ENCODE results near the gene TMEM127. TPM values are rescaled to one million over a fixed set of nuclear protein-coding genes. Genes with fewer than 3 reads are reported as not detected.

TMEM127 gene
- total RNA-seq, 2 donors from 2014 or later, result 27.0 to 28.3 TPM

DNA sequence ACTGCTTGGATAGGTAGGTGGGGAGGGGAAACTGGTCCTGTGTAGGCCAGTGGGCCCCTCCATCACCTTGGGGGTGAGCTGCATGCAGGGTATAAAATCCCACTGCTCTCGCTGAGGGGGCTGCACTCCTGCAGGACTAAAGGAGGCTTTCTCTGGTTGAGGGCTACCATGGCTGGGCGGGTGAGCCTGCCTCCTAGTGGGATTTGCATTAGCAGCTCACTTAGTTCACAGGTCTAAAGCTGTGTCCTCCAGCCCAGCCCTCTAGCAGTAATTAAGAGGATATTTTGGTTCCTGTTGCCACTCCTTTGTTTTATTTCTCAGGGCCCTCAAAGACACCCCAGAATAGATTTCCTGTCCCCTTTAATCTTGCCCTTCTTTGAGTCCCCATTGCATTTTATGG, 24.6 kb downstream of the TMEM127 start:
- Mint-ChIP-seq H3K9me3 (no peaks in the 10 kb centered on the region), H3K36me3 (ENCODE audit: low read depth) (peaks cover 10% of the 10 kb centered on the region), H3K27ac (no peak overlapping the region), H3K4me3 (no peak overlapping the region), H3K27me3 (ENCODE audit: insufficient read depth) (peaks cover 1% of the 10 kb centered on the region), H3K4me1 (peaks cover 7% of the 10 kb centered on the region)
- peak; percentile 67 for TF ChIP-seq CTCF (conservative IDR thresholded peaks at IDR 0.05)
- H3K27me3 ChIP-seq (ENCODE audit: control insufficient read depth, insufficient read depth, low read length, poor library complexity, severe bottlenecking), result no peaks in the 10 kb centered on the region
- 64 to 83% methylated on average over 2 of the region's 2 CpGs for WGBS, 2 experiments (ENCODE audit: insufficient coverage in 1 of 2, insufficient read length in 1 of 2)
- no peak overlapping the region for H3K4me3 ChIP-seq (ENCODE audit: low read length)
- H3K9ac ChIP-seq (ENCODE audit: extremely low read depth, low read length, poor library complexity, severe bottlenecking), result no peak overlapping the region
- no peaks in the 10 kb centered on the region for H3K36me3 ChIP-seq (ENCODE audit: control insufficient read depth, insufficient read depth, low read length)
- H3K27ac ChIP-seq (ENCODE audit: low read depth, low read length), result no peak overlapping the region
- DNase-seq, result peak; percentile 79
- H3K4me1 ChIP-seq (ENCODE audit: control insufficient read depth, insufficient read depth, low read length), result no peaks in the 10 kb centered on the region
- H3K9me3 ChIP-seq (ENCODE audit: control insufficient read depth, low read length), result no peaks in the 10 kb centered on the region

DNA sequence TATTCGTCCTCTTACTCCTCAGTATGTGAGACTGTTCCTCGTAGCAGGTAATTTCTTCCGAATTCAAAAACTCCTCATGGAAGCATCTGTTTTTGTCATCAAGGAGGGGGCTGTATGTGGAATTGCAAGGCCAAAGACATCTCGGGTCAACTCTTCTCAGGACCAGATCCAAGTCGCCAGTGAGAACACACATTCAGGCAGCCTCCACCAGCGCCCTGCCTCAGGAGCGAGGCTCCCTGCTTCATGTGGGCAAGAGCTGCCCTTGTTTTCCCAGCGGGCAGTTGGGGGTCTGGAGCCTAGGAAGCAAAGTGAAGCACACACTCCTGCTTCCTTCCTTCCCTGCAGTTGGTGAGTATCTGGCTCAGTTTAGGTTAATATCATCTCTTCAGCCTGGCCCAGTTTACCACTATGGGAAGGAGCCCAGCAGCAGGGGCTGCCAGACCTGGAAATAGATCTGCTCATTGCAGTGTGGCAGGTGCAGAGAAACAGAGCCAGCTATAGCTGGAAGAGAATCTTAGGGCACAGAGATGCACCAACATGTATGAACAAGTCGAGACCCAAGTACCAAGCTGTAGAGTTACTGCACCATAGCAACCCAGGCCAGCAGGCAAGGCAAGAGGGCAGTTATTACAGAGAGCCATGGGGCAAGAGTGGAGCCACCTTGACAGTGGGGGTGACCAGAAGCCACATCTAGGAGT, 25.3 kb downstream of the TMEM127 start:
- no peak for TF ChIP-seq CTCF (conservative IDR thresholded peaks at IDR 0.05)
- H3K27me3 Mint-ChIP-seq (ENCODE audit: insufficient read depth), result no peaks in the 10 kb centered on the region
- H3K4me1 Mint-ChIP-seq, result peaks cover 7% of the 10 kb centered on the region
- peaks cover 10% of the 10 kb centered on the region for H3K36me3 Mint-ChIP-seq (ENCODE audit: low read depth)
- H3K4me1 ChIP-seq (ENCODE audit: control insufficient read depth, insufficient read depth, low read length), result no peaks in the 10 kb centered on the region
- no peak for DNase-seq
- H3K4me3 ChIP-seq (ENCODE audit: low read length), result no peak overlapping the region
- no peaks in the 10 kb centered on the region for H3K36me3 ChIP-seq (ENCODE audit: control insufficient read depth, insufficient read depth, low read length)
- H3K9me3 ChIP-seq (ENCODE audit: control insufficient read depth, low read length), result no peaks in the 10 kb centered on the region
- no peak overlapping the region for H3K27ac Mint-ChIP-seq
- no peaks in the 10 kb centered on the region for H3K27me3 ChIP-seq (ENCODE audit: control insufficient read depth, insufficient read depth, low read length, poor library complexity, severe bottlenecking)
- WGBS, 2 experiments (ENCODE audit: insufficient coverage in 1 of 2, insufficient read length in 1 of 2), result 91 to 98% methylated on average over 8 to 9 of the region's 9 CpGs
- H3K27ac ChIP-seq (ENCODE audit: low read depth, low read length), result no peak overlapping the region
- H3K4me3 Mint-ChIP-seq, result no peak overlapping the region
- no peaks in the 10 kb centered on the region for H3K9me3 Mint-ChIP-seq
- no peak overlapping the region for H3K9ac ChIP-seq (ENCODE audit: extremely low read depth, low read length, poor library complexity, severe bottlenecking)

- peaks cover 7% of the 10 kb centered on the region for H3K4me1 Mint-ChIP-seq
- H3K27me3 ChIP-seq (ENCODE audit: control insufficient read depth, insufficient read depth, low read length, poor library complexity, severe bottlenecking), result no peaks in the 10 kb centered on the region
- no peaks in the 10 kb centered on the region for H3K36me3 ChIP-seq (ENCODE audit: control insufficient read depth, insufficient read depth, low read length)
- H3K27ac ChIP-seq (ENCODE audit: low read depth, low read length), result no peak overlapping the region
- no peak overlapping the region for H3K27ac Mint-ChIP-seq
- no peak overlapping the region for H3K4me3 Mint-ChIP-seq
- H3K9me3 ChIP-seq (ENCODE audit: control insufficient read depth, low read length), result no peaks in the 10 kb centered on the region
- peaks cover 8% of the 10 kb centered on the region for H3K36me3 Mint-ChIP-seq (ENCODE audit: low read depth)
- no peak for DNase-seq
- no peak for TF ChIP-seq CTCF (conservative IDR thresholded peaks at IDR 0.05)
- WGBS, 2 experiments (ENCODE audit: insufficient coverage in 1 of 2, insufficient read length in 1 of 2), result 91 to 94% methylated on average over 9 of the region's 9 CpGs
- H3K9ac ChIP-seq (ENCODE audit: extremely low read depth, low read length, poor library complexity, severe bottlenecking), result no peak overlapping the region
- no peaks in the 10 kb centered on the region for H3K9me3 Mint-ChIP-seq
- no peak overlapping the region for H3K4me3 ChIP-seq (ENCODE audit: low read length)
- no peaks in the 10 kb centered on the region for H3K4me1 ChIP-seq (ENCODE audit: control insufficient read depth, insufficient read depth, low read length)
- no peaks in the 10 kb centered on the region for H3K27me3 Mint-ChIP-seq (ENCODE audit: insufficient read depth)
Observed at GRCh38 chr2:96239745-96240264, 26.0 kb downstream of the TMEM127 start.

Data from endodermal cell (in vitro differentiated cells).